Tongue (tissue), 2 donors: ENCODE results near the gene NUF2. TPM values are rescaled to one million over a fixed set of nuclear protein-coding genes. Genes with fewer than 3 reads are reported as not detected.
A peak's percentile ranks its signal among the peaks of the same experiment; 100 is the strongest.
"Not testable (repeated sequence)": the region's sequence is repeated elsewhere in the genome, so short reads cannot be mapped to it uniquely, and the experiment has no call there.

ENCODE experiments used
- DNase-seq: peaks from one replicate; pipeline ENCODE4 v3.0.0-alpha.2; 2015
- total RNA-seq: library from RNA; depleted of rRNA; stranded (reverse); fragments of >200 nt; gene quantifications from one replicate; pipeline ENCODE4 v1.2.3, GENCODE V29; 2014

NUF2 gene
- 17.5 TPM for total RNA-seq

DNA sequence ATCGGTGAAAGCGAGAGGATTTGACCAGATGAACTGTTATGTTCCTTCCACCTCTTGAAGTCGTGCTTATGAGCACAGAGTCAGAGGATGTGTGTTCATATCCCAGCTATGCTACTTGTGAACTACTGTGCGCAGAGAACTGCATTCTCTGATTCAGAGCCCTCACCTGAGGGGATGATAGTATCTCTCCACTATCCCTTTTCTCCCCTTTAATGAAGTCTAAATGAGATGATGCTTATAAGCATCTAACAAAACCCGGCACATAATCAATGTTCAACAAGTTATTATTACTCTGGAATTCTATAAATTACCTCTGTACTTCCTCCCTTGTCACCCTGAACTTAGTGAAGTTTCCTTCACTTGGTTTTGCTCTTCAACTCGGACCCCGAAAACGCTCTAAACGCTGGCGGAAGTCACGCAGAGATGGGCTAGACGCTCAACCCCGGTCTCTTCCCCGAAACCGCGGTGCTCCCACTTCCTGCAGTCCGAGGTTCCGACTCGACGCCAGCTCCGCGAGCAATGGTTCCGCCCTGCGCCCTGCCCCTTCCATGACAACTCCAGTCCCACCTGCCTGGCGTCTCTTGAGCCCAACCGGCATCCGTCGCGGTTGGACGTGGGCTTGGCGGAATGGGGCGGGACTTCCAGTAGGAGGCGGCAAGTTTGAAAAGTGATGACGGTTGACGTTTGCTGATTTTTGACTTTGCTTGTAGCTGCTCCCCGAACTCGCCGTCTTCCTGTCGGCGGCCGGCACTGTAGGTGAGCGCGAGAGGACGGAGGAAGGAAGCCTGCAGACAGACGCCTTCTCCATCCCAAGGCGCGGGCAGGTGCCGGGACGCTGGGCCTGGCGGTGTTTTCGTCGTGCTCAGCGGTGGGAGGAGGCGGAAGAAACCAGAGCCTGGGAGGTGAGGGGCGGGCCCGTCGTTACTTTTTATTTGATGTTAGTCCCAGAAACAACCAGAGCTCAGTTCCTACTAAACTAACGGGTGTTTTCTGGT lies at the start of gene NUF2:
NUF2 (plus strand) TSS at position 644 of the 995 bp plus-strand sequence. CDS start 4,098 bp downstream, outside the sequence.
- peak; percentile 99 for DNase-seq

DNA sequence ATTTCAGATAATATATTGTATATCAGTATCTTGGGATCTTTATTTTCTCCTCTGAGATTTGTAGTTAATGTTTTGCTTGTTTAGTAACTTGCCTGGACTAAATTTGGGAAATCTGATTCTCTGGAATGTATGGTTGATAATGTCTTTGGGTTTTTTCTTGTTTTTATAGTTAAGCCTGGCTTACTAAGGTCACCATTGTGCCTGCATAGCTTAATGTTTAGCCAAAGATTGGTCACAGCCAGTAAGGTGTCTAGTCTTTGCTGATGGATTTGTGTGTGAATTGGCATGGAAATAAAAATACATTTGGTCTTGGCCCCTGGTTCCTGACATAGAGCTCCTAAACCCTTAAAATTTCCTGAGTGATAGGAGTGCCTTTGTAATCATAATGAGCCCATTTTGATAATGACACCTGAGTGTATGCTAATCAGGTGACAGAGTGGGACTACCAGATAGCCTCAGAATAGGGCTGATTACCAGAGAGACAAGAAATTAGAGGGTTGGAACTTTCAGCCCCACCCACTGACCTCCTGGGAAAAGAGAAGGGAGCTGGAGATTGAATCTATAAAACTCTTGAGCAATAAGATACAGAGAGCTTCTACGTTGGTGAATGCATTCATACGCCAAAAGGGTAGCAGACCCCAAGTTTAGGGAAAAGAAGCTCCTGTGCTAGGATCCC lies 47.9 kb upstream of the NUF2 start:
- DNase-seq, result no peak

DNA sequence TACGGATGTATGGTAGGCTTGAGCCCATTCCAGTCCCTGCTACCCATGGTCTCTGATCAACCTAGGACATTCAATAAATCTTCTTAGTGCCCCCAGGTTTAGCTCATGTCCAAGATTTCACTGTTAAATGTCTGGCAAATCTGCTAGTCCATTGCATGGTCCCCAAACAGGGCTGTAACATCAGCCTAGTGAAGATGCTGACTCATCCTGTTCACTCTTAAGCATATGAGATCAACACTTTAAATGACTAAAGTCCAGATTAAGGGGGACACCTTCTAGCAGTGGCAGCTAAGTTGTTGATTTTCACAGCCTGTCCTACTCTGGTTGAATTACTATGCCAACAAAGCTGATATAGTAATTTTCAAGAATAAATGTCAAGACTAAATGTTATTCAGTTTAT lies 46.5 kb upstream of the NUF2 start:
- no peak for DNase-seq

DNA sequence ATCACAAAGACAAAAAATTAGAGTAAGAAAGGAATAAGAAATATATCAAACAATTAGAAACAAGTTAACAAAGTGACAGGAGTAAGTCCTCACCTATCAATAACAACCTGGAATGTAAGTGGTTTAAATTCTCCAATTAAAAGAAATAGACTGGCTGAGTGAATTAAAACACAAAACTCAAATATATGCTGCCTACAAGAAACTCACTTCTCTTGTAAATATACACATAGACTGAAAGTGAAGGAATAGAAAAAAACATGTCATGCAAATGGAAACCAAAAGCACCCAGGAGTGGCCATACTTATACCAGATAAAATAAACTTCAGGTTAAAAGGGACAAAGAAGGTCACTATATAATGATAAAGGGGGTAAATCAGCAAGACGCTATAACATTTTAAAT lies 43.2 kb upstream of the NUF2 start:
- no peak for DNase-seq

DNA sequence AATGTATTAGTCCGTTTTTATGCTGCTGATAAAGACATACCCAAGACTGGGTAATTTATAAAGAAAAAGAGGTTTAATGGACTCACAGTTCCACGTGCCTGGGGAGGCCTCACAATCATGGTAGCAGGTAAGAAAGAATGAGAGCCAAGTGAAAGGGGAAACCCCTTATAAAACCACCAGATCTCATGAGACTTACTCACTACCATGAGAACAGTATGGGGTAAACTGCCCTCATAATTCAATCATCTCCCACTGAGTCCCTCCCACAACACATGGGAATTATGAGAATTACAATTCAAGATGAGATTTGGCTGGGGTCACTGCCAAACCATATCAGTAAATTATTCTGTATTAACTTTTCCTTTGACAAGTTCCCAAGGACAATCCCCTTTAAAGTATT lies 36.9 kb upstream of the NUF2 start:
- DNase-seq, result not testable (repeated sequence)

DNA sequence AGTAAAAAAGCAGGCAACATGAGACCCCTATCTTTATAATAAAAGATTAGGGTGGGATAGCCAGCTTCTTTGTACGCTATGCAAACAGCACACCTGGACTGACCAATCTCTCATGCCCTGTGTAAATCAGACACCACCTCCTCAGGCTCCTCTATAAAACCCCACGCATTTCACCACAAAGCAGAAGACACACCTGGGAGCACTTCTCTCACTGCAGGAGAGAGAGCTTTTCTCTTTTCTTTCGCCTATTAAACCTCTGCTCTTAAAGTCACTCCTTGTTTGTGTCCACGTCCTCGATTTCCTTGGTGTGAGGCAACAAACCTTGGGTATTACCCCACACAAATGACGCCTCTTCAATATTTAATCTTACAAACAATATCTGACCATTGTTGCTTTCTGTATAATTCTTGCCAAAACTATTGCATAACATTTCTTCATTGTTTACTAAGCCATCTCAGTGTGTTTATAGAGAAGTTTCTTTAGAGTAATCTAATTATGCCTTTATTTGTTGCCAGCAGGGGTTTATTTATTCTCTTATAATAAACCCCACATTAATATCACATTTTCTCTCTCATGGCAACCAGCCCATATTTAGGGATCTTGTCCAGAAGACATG lies 31.6 kb upstream of the NUF2 start:
- DNase-seq, result no peak

DNA sequence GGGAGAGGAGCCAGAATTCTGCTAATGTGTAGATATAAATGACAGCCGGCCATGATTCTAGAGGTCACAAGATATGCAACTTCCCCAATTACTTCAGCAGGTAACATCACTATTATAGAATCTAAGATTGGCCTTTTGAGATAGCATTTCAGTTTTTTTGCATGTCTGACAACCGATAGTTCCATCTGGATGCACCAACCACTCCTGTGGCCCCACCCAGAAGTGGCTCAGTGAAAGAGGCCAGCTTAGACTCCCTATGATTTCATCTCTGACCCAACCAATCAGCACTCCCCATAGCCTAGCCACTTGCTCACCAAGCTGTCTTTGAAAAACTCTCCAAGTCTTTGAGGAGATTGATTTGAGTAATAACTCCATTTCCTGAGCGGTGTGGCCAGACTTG lies 30.3 kb upstream of the NUF2 start:
- no peak for DNase-seq

DNA sequence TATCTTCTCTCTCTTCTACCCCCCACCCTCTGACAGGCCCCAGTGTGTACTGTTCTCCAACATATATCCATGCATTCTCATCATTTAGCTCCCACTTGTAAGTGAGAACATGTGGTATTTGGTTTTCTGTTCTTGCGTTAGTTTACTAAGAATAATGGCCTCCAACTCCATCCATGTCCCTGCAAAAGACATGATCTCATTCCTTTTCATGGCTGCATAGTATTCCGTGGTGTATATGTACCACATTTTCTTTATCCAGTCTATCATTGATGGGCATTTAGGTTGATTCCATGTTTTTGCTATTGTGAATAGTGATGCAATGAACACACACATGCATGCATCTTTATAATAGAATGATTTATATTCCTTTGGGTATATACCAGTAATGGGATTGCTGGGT lies 29.6 kb upstream of the NUF2 start:
- DNase-seq, result not testable (repeated sequence)

DNA sequence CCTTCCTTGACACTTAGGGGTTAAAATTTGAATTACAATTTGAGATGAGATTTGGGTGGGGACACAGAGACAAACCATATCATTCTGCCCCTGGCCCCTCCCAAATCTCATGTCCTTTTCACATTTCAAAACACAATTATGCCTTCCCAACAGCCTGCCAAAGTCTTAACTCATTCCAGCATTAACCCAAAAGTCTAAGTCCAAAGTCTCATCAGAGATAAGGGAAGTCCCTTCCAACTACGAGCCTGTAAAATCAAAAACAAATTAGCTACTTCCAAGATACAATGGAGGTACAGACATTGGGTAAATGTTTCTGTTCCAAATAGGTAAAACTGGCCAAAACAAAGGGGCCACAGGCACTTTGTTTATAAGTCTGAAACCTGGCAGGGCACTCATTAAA lies 28.3 kb upstream of the NUF2 start:
- DNase-seq, result not testable (repeated sequence)

DNA sequence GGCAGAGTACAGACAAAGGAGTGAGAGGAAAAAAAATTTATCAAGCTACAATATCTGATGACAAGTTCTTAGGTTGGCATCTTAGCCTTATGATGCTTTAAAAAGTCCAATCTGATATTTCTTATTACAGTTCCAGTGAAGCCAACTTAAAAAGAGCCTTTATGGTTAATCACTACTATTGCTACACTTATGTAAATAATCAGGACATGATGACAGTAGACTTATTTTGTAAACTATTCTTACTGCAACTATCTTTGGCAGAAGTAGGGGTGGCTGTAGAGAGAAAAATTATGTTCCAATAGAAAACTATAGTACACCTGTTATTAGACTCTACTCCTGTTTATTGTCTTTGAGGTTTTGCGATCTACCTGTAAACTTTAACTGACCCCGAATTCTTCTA lies 25.8 kb upstream of the NUF2 start:
- DNase-seq, result no peak

DNA sequence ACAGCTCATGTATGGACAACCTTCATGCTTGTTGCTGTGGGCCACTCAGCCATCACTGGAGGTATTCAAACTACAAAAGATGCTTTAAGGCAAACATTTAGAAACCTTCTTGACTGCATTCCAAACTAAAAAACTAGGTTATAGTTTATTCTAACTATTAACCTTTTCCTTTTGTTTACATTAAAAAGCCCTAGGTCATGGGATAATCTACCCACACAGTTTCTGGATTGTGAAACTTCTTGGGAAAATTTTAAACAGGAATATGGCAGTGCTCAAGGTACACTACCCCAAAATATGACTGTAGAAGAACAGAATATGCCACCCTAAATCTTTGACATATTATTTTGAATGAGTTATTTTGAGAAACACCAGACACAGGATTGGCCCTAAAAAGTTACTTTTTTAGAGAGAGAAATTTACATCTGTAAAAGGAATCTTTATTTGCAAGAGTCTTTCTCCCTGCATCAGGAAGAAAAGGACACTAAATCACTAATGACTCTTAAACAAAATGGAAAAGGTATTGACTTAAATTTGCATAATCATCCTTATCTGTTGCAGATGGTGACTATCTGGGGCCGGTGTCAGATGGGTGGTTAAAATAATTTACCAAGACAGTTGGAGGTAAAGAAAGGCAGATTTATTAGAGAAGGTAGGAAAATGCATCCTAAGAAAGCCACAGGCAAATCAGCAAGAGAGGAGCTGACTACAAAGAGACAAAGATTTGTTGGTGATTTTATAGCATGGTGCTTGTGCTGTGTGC lies 25.1 kb upstream of the NUF2 start:
- no peak for DNase-seq

DNA sequence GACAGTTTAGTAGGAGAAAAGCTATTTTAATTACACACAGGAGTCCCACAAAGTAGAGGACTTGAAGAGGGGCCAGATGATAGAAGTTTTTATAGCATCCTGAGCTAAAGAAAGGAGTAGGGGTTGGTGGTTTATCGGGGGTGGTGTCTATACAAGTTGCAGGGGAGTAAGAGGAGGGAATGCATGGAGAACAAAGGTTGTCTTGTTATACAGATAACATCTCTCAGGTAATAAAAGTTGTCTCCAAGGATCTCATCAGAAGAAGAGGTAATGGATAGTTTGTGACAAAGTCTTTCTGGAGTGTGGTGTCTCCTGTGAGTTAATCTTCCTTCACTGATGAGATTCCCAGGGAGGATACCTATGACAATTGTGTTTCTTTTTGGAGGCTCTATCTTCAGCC lies 23.4 kb upstream of the NUF2 start:
- no peak for DNase-seq

DNA sequence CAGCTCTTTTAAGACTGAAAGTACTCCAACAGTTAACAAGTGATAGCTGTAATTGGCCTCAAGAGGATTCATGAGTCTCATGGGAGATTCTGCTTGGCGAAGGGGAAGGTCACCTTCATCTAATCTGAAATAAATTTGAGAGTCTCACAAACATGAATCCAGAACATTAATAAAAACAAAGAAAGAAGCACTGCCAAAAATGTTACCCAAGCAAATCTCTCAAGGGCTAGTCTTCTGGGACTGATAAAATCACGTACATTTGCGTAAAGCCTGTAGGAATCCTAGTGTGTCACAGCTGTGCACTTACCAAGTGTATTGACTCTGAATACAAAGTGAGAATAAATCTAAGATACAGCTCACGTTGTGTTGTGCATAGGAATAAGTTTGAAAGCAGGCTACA lies 21.2 kb upstream of the NUF2 start:
- DNase-seq, result no peak

DNA sequence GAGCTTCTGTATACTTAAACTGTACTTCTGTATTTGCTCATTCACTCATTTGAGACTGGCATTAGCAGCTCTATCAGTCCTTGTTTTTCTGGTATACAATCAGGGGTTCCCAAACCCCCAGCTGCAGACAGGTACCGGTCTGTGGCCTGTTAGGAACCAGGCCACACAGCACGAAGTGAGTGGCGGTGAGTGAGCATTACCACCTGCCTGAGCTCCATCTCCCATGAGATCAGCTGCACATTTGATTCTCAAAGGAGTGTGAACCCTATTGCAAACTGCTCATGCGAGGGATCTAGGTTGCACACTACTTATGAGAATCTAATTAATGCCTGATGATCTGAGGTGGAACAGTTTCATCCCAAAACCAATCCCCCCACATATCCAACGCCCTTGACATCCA lies 18.2 kb upstream of the NUF2 start:
- no peak for DNase-seq

DNA sequence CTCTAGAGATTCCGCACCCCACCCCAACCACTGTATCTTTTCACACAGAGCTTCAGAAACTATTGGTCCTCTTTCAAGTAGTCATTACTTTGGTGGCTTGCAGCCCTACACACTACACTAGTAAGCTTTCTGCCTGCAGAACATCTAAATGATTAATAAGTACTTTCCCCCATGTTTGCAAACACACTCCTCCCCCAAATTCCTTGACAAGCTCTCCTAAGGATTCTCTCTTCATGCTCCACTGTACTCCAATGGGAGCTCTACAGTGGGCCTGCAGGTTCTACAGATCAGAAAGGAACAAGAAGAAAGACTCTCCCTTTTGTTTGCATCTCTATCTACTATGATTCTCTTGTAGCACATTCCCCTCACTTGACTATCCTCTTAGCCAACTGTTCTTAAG lies 16.3 kb upstream of the NUF2 start:
- no peak for DNase-seq

DNA sequence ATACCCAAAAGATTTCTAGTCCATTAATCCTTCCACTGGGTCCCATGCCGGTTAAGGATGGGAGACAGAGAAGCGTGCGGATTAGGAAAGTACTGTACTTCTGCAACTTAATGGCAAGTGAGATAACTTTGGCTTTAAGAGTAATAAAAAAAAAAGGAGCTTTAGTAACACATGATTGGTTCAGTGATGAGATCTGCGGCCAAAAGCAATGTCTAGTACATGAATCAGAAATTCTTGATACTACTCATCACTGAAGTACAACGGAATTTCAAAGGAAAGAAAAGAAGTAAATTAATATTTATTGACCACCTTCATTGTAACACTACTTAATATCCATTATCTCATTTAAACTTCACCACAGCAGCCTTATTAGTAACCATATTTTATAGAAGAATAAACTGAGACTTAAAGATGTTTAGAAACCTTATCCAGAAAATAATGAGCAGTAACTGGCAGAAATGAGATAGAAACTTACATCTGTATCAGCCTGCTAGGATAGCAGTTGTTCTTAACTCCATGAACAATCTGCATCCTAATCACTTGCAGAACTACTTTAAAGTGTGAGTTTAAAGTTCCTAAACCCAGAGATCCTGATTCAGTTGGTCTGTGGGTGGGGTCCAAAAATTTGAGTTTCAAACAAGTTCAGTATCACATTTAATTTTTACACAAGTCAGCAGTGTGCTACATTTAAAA lies 14.1 kb upstream of the NUF2 start:
- no peak for DNase-seq

DNA sequence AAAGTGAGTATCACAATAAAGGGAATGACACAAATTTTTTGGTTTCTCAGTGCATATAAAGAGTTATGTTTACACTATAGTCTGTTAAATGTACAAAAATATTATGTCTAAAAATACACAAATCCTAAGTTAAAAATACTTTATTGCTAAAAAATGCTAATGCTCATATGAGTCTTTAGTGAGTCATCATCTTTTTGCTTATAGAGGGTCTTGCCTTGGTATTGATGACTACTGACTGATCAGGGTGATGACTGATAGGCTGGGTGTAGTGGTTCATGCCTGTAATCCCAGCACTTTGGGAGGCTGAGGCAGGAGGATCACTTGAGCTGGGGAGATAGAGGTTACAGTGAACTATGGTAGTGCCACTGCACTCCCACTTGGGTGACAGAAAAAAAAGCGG lies 12.9 kb upstream of the NUF2 start:
- DNase-seq, result no peak

DNA sequence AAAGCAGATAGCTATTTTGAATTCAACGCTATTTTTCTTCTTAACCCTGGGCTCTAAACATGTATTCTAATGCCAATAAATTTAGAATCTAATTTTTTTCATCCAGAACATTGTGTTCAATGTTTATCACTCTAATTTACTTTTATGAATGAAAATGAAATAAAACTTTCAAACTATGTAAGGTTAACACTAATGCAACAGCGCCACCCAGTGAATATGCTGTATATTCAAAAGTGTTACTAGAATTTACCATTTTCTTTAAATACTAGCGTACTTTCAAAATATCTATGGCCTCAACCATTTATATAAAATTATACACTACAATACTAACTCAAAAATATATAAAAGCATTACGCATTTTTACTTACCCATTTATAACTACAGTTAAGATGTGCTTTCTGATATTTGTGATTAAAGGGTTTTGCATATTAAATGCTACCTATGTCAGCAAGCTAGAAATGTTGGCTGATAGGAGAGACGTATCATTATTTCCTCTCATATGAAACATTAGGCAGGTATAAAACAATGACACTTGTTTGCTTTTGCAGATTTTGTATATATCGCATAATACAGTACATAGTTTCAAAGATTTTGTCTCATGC lies 5.9 kb upstream of the NUF2 start:
- DNase-seq, result peak; percentile 64

DNA sequence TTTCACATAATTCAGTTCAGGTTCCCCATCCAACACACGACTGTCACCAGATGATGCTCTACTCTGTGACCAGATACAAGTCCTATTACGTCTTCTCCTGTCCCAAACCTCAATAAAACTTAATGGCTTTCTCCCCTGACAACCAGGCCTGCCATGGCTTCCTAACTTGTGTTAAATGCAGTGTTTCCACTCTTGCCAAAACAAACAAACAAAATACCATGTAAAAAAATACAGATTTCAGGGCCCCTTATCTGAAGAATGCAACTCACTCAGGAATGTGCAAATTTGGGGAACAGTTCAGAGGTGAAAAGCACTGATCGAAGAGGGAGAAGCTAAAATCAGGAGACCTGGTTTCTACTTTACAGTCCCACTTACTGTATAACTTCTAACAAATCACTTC lies 863 bp upstream of the NUF2 start:
- no peak for DNase-seq

DNA sequence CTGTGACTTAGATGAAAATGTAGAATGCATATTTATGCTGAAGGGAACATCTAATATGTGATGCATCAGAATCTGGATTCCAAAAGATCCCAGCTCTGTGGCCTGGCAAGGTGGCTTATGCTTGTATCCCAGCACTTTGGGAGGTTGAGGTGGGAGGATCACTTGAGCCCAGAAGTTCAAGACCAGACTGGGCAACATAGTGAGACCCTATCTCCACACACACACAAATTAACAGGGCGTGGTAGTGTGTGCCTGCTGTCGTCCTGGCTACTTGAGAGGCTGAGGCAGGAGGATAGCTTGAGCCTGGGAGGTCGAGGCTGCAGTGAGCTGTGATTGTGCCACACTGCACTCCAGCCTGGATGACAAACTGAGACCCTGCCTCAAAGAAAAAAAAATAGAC lies 1.6 kb downstream of the NUF2 start:
- DNase-seq, result not testable (repeated sequence)

DNA sequence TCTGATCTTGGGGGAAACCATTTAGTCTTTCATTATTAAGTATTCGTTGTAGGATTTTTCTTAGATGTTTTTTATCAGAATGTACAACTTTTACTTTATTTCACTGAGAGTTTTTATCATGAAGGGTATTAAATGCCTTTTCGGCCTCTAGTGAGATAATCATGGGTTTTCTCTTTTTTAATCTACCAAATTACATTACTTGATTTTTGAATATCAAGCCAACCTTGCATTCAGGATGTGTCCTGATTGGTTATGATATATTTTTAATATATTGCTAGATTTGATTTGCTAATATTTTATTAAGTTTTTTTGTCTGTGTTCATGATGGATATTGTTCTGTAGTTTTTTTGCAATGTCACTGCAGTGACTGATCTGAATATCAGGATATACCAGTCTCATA lies 9.4 kb downstream of the NUF2 start:
- DNase-seq, result no peak
